HG02798 (cell line): ENCODE data around the gene EVI5L.

Source experiments
- ATAC-seq: cut with Tn5 transposase; IDR thresholded peaks from one replicate; pipeline ENCODE4 v1.9.1; 2021; ENCODE audit warnings: mild to moderate bottlenecking; ENCODE audit not compliant: unreplicated experiment, poor library complexity

EVI5L gene

GRCh38 chr19:7844405-7844804 is 14.4 kb downstream of the EVI5L start:
- no peak for ATAC-seq

- ATAC-seq = no peak
Observed at GRCh38 chr19:7844951-7845350, 14.9 kb downstream of the EVI5L start.

GRCh38 chr19:7845390-7846154 is 15.6 kb downstream of the EVI5L start:
- no peak for ATAC-seq

GRCh38 chr19:7846155-7846646 is 16.2 kb downstream of the EVI5L start:
- ATAC-seq = no peak

GRCh38 chr19:7847664-7848063 is 17.6 kb downstream of the EVI5L start:
- no peak for ATAC-seq

GRCh38 chr19:7848779-7849457 is 18.9 kb downstream of the EVI5L start:
- ATAC-seq = no peak

- no peak for ATAC-seq
Observed at GRCh38 chr19:7849631-7849999, 19.6 kb downstream of the EVI5L start.

- no peak for ATAC-seq
Observed at GRCh38 chr19:7850000-7850813, 20.2 kb downstream of the EVI5L start.

- no peak for ATAC-seq
Observed at GRCh38 chr19:7850945-7851622, 21.1 kb downstream of the EVI5L start.

GRCh38 chr19:7851623-7852500 is 21.8 kb downstream of the EVI5L start:
- no peak for ATAC-seq

GRCh38 chr19:7852851-7853769 is 23.1 kb downstream of the EVI5L start:
- no peak for ATAC-seq

- ATAC-seq = no peak
Observed at GRCh38 chr19:7853770-7854128, 23.7 kb downstream of the EVI5L start.

GRCh38 chr19:7855426-7856108 is 25.5 kb downstream of the EVI5L start:
- no peak for ATAC-seq

- no peak for ATAC-seq
Observed at GRCh38 chr19:7856109-7856591, 26.1 kb downstream of the EVI5L start.

- ATAC-seq = no peak
Observed at GRCh38 chr19:7856679-7857663, 27.0 kb downstream of the EVI5L start.

- ATAC-seq = no peak
Observed at GRCh38 chr19:7857727-7858108, 27.7 kb downstream of the EVI5L start.
